ENCODE measurements around the gene MACROD1.

- TF ChIP-seq E2F4 (CRISPR knock-in tag; IDR thresholded peaks at IDR 0.05; ENCODE audit: low read depth) (no peak), CTCF (IDR thresholded peaks at IDR 0.05 in 2 of 3, conservative IDR thresholded peaks at IDR 0.05 in 1 of 3; ENCODE audit: insufficient read depth in 2 of 3, low read depth in 1 of 3, low read length in 3 of 3) (no peak), SPI1 (IDR thresholded peaks at IDR 0.05; ENCODE audit: borderline replicate concordance, low read depth, low read length) (no peak), TCF7 (IDR thresholded peaks at IDR 0.05; ENCODE audit: borderline replicate concordance) (no peak), NFIC (IDR thresholded peaks at IDR 0.05) (no peak), HNRNPL (IDR thresholded peaks at IDR 0.05; ENCODE audit: low read depth, low read length) (no peak), POLR2AphosphoS5 (IDR thresholded peaks at IDR 0.05; ENCODE audit: control insufficient read depth, insufficient read depth, low read depth, low read length) (no peak), MTA3 (IDR thresholded peaks at IDR 0.05; ENCODE audit: borderline replicate concordance) (no peak), FOXA1 (IDR thresholded peaks at IDR 0.05; ENCODE audit: borderline replicate concordance) (no peak), REST (IDR thresholded peaks at IDR 0.05; ENCODE audit: borderline replicate concordance) (no peak), REST (CRISPR knock-in tag; IDR thresholded peaks at IDR 0.05; ENCODE audit: low read depth) (no peak)
Observed at GRCh38 chr11:64076758-64077157, 89.2 kb downstream of the MACROD1 start.
